Fibroblast of lung (primary cell): ENCODE data around the gene RPS6KL1. TPM values are rescaled to one million over a fixed set of nuclear protein-coding genes. Genes with fewer than 3 reads are reported as not detected.

Experiments
- DNase-seq, 2 donors: peaks; one replicate each; pipeline versions ENCODE4 v3.0.0 to v3.0.0-alpha.2; 2010; ENCODE audit warnings: low read depth in 2 of 2
- H2AFZ ChIP-seq: 2 replicates; pipeline ENCODE4 v1.5.1; 2012; ENCODE audit warnings: low read length, control low read depth, inconsistent platforms
- H3K27ac ChIP-seq: 2 replicates; pipeline ENCODE4 v1.5.1; 2011; ENCODE audit warnings: low read length, control low read depth; ENCODE audit not compliant: insufficient read depth
- H3K27me3 ChIP-seq: 2 replicates; pipeline ENCODE4 v1.5.1; 2011; ENCODE audit warnings: mild to moderate bottlenecking, low read length; ENCODE audit not compliant: control insufficient read depth, insufficient read depth
- H3K36me3 ChIP-seq: 2 replicates; pipeline ENCODE4 v1.5.1; 2011; ENCODE audit warnings: low read length; ENCODE audit not compliant: control insufficient read depth, insufficient read depth
- H3K4me1 ChIP-seq: 2 replicates; pipeline ENCODE4 v1.5.1; 2011; ENCODE audit warnings: low read length; ENCODE audit not compliant: control insufficient read depth, insufficient read depth; ENCODE audit errors: extremely low read depth
- H3K4me2 ChIP-seq: 2 replicates; pipeline ENCODE4 v1.5.1; 2011; ENCODE audit warnings: low read length, control low read depth; ENCODE audit not compliant: insufficient read depth; ENCODE audit errors: extremely low read depth
- H3K4me3 ChIP-seq, 4 experiments: fragments of 200-600 bp in 1 of 4; sonication (generic) in 1 of 4; replicated peaks in 1 of 4; 2 replicates each; pipeline ENCODE4 v1.5.1; 2011 to 2016; ENCODE audit warnings: low read length in 4 of 4, low read depth in 3 of 4, mild to moderate bottlenecking in 3 of 4, control low read depth in 2 of 4, inconsistent platforms in 1 of 4, mixed read lengths in 1 of 4; ENCODE audit not compliant: insufficient read depth in 1 of 4; ENCODE audit errors: control extremely low read depth in 1 of 4
- H3K79me2 ChIP-seq: 2 replicates; pipeline ENCODE4 v1.5.1; 2012; ENCODE audit warnings: mild to moderate bottlenecking, low read length, inconsistent platforms; ENCODE audit not compliant: control insufficient read depth, insufficient read depth
- H3K9ac ChIP-seq: 2 replicates; pipeline ENCODE4 v1.5.1; 2011; ENCODE audit warnings: mild to moderate bottlenecking, low read length, control low read depth; ENCODE audit not compliant: insufficient read depth
- H3K9me3 ChIP-seq: 2 replicates; pipeline ENCODE4 v1.5.1; 2012; ENCODE audit warnings: low read depth, low read length; ENCODE audit not compliant: control insufficient read depth, insufficient read depth
- H4K20me1 ChIP-seq: 2 replicates; pipeline ENCODE4 v1.5.1; 2011; ENCODE audit warnings: low read length; ENCODE audit not compliant: control insufficient read depth, insufficient read depth; ENCODE audit errors: extremely low read depth
- EZH2 ChIP-seq: IDR thresholded peaks from 2 replicates; pipeline ENCODE4 v1.5.1; 2012; ENCODE audit warnings: low read length, control low read depth, mild to moderate bottlenecking; ENCODE audit errors: missing control alignments
- polyA plus RNA-seq, 2 donors: library from polyadenylated mRNA; depleted of rRNA in 1 of 2; stranded (reverse) in 1 of 2; unstranded in 1 of 2; fragments of >200 nt; gene quantifications; 2 replicates each; pipeline ENCODE4 v1.2.1, GENCODE V29; 2011 to 2012; ENCODE audit warnings: missing spikeins in 1 of 2
- total RNA-seq: library from RNA; depleted of rRNA; stranded (reverse); fragments of >200 nt; gene quantifications from 2 replicates; pipeline ENCODE4 v1.2.1, GENCODE V29; 2014
- TF ChIP-seq, protein P1 (sequence below), 2 donors: IDR thresholded peaks in 1 of 2; conservative IDR thresholded peaks in 1 of 2; 1 replicate in 1 of 2; 2 replicates in 1 of 2; pipeline ENCODE4 v1.5.1; 2011 to 2012; ENCODE audit warnings: low read length in 2 of 2, control low read depth in 1 of 2, inconsistent platforms in 1 of 2, low read depth in 1 of 2, mild to moderate bottlenecking in 1 of 2

The RPS6KL1 gene
- total and polyA plus RNA-seq, 2 donors (not counting 1 experiment from before 2014, with no cell fraction given) = 0.52 to 1.2 TPM

DNA sequence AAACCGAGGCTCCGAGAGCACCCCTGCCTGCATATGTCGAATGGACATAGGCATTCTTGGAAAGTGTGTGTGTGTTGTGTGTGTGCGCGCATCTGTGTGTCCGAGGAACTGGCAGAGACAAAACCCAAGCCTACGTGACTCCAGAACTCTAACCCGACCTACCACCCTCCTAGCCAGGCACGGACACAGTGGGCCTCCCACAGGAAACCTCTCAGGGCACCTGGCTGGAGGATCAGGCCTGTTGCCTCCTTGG, 32.9 kb upstream of the RPS6KL1 start:
- H3K4me2 ChIP-seq = peak overlapping the region; percentile 51
- no peak overlapping the region for H3K27ac ChIP-seq
- TF ChIP-seq, protein P1, sequence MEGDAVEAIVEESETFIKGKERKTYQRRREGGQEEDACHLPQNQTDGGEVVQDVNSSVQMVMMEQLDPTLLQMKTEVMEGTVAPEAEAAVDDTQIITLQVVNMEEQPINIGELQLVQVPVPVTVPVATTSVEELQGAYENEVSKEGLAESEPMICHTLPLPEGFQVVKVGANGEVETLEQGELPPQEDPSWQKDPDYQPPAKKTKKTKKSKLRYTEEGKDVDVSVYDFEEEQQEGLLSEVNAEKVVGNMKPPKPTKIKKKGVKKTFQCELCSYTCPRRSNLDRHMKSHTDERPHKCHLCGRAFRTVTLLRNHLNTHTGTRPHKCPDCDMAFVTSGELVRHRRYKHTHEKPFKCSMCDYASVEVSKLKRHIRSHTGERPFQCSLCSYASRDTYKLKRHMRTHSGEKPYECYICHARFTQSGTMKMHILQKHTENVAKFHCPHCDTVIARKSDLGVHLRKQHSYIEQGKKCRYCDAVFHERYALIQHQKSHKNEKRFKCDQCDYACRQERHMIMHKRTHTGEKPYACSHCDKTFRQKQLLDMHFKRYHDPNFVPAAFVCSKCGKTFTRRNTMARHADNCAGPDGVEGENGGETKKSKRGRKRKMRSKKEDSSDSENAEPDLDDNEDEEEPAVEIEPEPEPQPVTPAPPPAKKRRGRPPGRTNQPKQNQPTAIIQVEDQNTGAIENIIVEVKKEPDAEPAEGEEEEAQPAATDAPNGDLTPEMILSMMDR (conservative IDR thresholded peaks at IDR 0.05 in 1 of 2, IDR thresholded peaks at IDR 0.05 in 1 of 2; ENCODE audit: low read depth in 1 of 2, low read length in 2 of 2) = no peak
- no peak for TF ChIP-seq EZH2
- H3K27me3 ChIP-seq = peaks cover 14% of the 10 kb centered on the region
- H3K4me3 ChIP-seq = peak overlapping the region in 1 of 4 experiments; percentile 69
- no peaks in the 10 kb centered on the region for H3K36me3 ChIP-seq
- no peaks in the 10 kb centered on the region for H3K4me1 ChIP-seq
- no peak overlapping the region for H3K9ac ChIP-seq
- H3K9me3 ChIP-seq = no peaks in the 10 kb centered on the region
- H2AFZ ChIP-seq = no peak overlapping the region
- no peaks in the 10 kb centered on the region for H4K20me1 ChIP-seq
- no peaks in the 10 kb centered on the region for H3K79me2 ChIP-seq
- DNase-seq = no peak

DNA sequence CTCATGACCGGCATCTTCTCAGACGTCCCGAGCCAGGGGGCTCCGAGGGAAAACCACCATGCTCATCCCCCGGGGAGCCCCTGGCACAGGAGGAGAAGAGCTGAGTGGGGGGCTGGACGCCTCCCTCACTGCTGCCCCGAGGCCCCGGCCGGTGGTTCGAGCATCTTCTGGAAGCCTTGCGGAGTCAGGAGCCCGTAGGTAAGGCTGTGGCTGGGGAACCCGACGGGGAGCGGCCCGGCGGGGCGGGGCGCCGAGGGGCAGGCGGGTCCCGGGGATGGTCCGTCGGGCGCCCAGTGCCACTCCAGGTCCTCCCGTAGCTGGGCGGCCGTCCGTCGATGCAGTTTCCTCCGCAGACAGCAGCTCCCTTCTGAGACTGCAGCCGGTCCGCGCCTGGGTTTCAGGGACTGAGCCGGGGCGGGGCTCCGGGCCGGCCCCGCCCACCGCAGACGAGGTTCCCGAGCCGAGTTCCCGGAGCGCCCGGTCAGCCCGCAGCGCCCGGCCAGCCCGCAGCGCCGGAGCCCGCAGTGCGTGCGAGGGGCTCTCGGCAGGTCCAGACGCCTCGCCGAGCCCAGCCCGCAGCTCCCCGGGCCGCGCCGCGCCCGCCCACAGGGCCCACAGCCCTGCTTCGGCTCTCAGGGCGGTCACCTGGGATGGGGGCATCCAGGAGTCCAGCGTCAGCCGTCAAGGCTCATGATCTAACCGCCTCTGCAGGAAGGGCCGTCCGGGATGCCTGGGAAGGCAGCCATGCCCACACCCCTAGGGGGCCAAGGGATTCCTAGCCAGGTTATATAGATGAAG, 32.4 kb upstream of the RPS6KL1 start, which contains the start of gene PGF:
Gene PGF, minus strand, starts transcription at position 369 of the 798 bp plus-strand sequence. Its CDS starts 355 bp downstream, at position 14.
- Histone ChIP-seq H3K9me3 (no peaks in the 10 kb centered on the region), H3K79me2 (no peaks in the 10 kb centered on the region), H3K4me2 (peak within 1 kb of the TSS; percentile 51), H3K36me3 (no peaks in the 10 kb centered on the region), H3K4me1 (no peaks in the 10 kb centered on the region), H2AFZ (peak within 1 kb of the TSS; percentile 46), H3K4me3 (peak within 1 kb of the TSS; percentile 34 to 69 (median 40)), H3K27me3 (peaks cover 14% of the 10 kb centered on the region), H4K20me1 (no peaks in the 10 kb centered on the region), H3K9ac (peak within 1 kb of the TSS; percentile 30), H3K27ac (no peak within 1 kb of the TSS)
- TF ChIP-seq, protein P1 (conservative IDR thresholded peaks at IDR 0.05 in 1 of 2, IDR thresholded peaks at IDR 0.05 in 1 of 2; ENCODE audit: low read depth in 1 of 2, low read length in 2 of 2) = no peak
- no peak for TF ChIP-seq EZH2
- DNase-seq = peak in 1 of 2 donors; percentile 25

DNA sequence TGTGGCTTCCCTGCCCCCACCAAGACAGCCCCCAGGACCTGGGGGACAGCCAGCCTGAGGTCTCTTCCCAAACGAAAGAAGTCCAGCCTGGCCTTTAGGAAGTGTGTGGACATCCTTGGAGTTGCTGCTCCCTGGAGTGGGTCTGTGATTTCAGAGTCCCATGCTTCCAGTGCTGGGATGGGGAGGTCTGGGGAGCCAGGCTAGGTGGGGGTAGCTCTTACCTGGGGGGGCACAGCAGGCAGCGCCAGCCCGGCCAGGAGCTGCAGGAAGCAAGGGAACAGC, 31.8 kb upstream of the RPS6KL1 start:
- Histone ChIP-seq H3K4me2 (peak overlapping the region; percentile 51), H3K4me1 (no peaks in the 10 kb centered on the region), H3K9me3 (no peaks in the 10 kb centered on the region), H3K4me3 (peak overlapping the region; percentile 34 to 69 (median 40)), H2AFZ (no peak overlapping the region), H3K27me3 (peaks cover 14% of the 10 kb centered on the region), H3K36me3 (no peaks in the 10 kb centered on the region), H3K27ac (no peak overlapping the region), H3K79me2 (no peaks in the 10 kb centered on the region), H4K20me1 (no peaks in the 10 kb centered on the region), H3K9ac (no peak overlapping the region)
- DNase-seq = no peak
- TF ChIP-seq EZH2 = no peak
- TF ChIP-seq, protein P1 (conservative IDR thresholded peaks at IDR 0.05 in 1 of 2, IDR thresholded peaks at IDR 0.05 in 1 of 2; ENCODE audit: low read depth in 1 of 2, low read length in 2 of 2) = no peak
